ENCODE measurements around the gene TRAPPC8. TPM values are rescaled to one million over a fixed set of nuclear protein-coding genes. Genes with fewer than 3 reads are reported as not detected.
"Not testable (repeated sequence)": the region's sequence is repeated elsewhere in the genome, so short reads cannot be mapped to it uniquely, and the experiment has no call there.

TRAPPC8 gene
- total RNA-seq, 1 donor from 2014 or later = 37.3 TPM

GRCh38 chr18:31946305-31947046, 3.5 kb upstream of the TRAPPC8 start:
- no peak for DNase-seq (ENCODE audit: low read depth)

- no peak for DNase-seq (ENCODE audit: low read depth)
Observed at GRCh38 chr18:31943878-31944816, 1.2 kb upstream of the TRAPPC8 start.

- DNase-seq (ENCODE audit: low read depth) = peak; percentile 44
Observed at GRCh38 chr18:31942291-31942998, 483 bp downstream of the TRAPPC8 start.

GRCh38 chr18:31941010-31941809, 1.7 kb downstream of the TRAPPC8 start:
- no peak for DNase-seq (ENCODE audit: low read depth)

- DNase-seq (ENCODE audit: low read depth) = not testable (repeated sequence)
Observed at GRCh38 chr18:31934773-31935172, 8.2 kb downstream of the TRAPPC8 start.

GRCh38 chr18:31931886-31932240, 11.1 kb downstream of the TRAPPC8 start:
- DNase-seq (ENCODE audit: low read depth) = no peak

- DNase-seq (ENCODE audit: low read depth) = peak; percentile 12
Observed at GRCh38 chr18:31931163-31931885, 11.6 kb downstream of the TRAPPC8 start.

- no peak for DNase-seq (ENCODE audit: low read depth)
Observed at GRCh38 chr18:31929273-31929672, 13.7 kb downstream of the TRAPPC8 start.

GRCh38 chr18:31926988-31927387, 15.9 kb downstream of the TRAPPC8 start:
- not testable (repeated sequence) for DNase-seq (ENCODE audit: low read depth)

- no peak for DNase-seq (ENCODE audit: low read depth)
Observed at GRCh38 chr18:31920277-31920676, 22.7 kb downstream of the TRAPPC8 start.

GRCh38 chr18:31919366-31919765, 23.6 kb downstream of the TRAPPC8 start:
- DNase-seq (ENCODE audit: low read depth) = not testable (repeated sequence)

- no peak for DNase-seq (ENCODE audit: low read depth)
Observed at GRCh38 chr18:31918733-31919132, 24.2 kb downstream of the TRAPPC8 start.

GRCh38 chr18:31901063-31901462, 41.9 kb downstream of the TRAPPC8 start:
- no peak for DNase-seq (ENCODE audit: low read depth)

GRCh38 chr18:31899771-31900170, 43.2 kb downstream of the TRAPPC8 start:
- not testable (repeated sequence) for DNase-seq (ENCODE audit: low read depth)

- DNase-seq (ENCODE audit: low read depth) = no peak
Observed at GRCh38 chr18:31892936-31893335, 50.0 kb downstream of the TRAPPC8 start.

- DNase-seq (ENCODE audit: low read depth) = no peak
Observed at GRCh38 chr18:31891566-31891965, 51.4 kb downstream of the TRAPPC8 start.

GRCh38 chr18:31884020-31884419, 58.9 kb downstream of the TRAPPC8 start:
- DNase-seq (ENCODE audit: low read depth) = no peak

- no peak for DNase-seq (ENCODE audit: low read depth)
Observed at GRCh38 chr18:31880186-31880898, 62.6 kb downstream of the TRAPPC8 start.

- no peak for DNase-seq (ENCODE audit: low read depth)
Observed at GRCh38 chr18:31878358-31878757, 64.6 kb downstream of the TRAPPC8 start.
